Ishikawa (cell line): ENCODE data around the gene KPTN.

Experiments
- CREB1 ChIP-seq: IDR thresholded peaks from 2 replicates; pipeline ENCODE4 v1.6.1; 2012; ENCODE audit warnings: low read depth
- TAF1 ChIP-seq: IDR thresholded peaks from 2 replicates; pipeline ENCODE4 v1.6.1; 2012; ENCODE audit warnings: low read depth, mild to moderate bottlenecking
- YY1 ChIP-seq: IDR thresholded peaks from 2 replicates; pipeline ENCODE4 v1.6.1; 2012; ENCODE audit warnings: low read depth
- TF ChIP-seq, protein P1 (sequence below): IDR thresholded peaks from 2 replicates; pipeline ENCODE4 v1.6.1; 2012

DNA sequence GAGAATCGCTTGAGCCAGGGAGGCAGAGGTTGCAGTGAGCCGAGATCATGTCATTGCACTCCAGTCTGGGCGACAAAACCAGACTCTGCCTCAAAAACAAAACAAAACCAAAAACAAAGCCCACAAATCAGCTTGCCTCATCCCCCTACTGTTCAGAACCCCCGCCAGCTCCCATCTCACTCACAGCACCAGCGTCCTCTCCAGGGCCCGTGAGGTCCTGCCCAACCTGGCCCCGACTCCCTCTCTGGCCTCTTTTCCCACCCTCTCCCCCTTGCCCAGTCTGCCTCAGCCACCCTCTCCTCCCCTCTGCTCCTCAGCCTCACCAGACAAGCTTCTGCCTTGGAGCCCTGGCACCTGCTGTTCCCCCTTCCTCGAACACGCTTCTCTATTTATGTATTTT lies 16.1 kb downstream of the KPTN start:
- TF ChIP-seq, protein P1, sequence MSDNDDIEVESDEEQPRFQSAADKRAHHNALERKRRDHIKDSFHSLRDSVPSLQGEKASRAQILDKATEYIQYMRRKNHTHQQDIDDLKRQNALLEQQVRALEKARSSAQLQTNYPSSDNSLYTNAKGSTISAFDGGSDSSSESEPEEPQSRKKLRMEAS: no peak
- TF ChIP-seq YY1 (no peak), CREB1 (no peak), TAF1 (no peak)
